NCI-H345 (cell line): Measurements from ENCODE around the gene TOP3A.

Experiments
- DNase-seq: peaks from one replicate; lab custom pipeline; 2025; lab: John Stamatoyannopoulos, UW

The TOP3A gene

DNA sequence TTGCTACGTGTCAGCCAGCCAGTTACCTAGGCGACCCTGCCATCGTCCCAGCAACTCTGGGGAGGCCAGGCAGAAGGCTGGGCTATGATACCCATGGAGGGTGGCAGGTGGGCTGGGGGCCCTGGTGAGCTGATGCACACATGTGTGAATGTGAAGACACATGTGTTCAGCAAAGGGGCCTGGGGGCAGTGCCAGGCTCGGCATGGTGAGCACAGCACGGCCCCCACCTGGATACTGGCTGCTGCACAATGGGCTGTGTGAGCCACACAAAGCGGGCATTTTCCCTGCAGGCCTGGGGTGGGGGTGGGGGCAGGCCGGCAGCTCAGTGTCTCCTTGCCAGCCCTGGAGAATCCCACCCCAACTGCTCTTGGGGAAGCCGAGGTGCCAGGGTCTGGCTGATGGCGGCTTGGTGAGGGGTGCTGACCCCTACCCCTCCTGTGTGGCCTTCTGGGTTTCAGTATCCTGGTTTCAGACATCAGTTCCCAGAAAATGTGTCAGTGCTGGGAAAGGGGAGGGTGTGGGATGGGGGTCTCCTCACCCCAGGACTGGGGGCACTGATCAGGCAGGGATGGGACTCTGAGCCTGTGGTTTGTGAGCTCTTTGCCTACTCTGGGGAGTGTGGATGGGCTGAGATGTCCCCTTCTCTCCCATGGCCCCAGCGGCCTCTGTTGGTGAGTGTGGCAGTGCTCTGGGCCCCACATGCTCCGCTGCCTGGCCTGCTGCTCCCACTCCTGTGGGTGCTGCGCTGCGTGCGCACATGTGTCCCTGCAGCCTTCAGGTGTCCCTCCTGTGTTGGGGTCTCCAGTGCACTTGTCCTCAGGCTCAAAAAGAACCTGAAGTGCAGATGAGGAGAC is 84.3 kb downstream of the TOP3A start:
- no peak for DNase-seq

- DNase-seq, result no peak
Measured at GRCh38 chr17:18229771-18230170, 85.0 kb downstream of the TOP3A start.

DNA sequence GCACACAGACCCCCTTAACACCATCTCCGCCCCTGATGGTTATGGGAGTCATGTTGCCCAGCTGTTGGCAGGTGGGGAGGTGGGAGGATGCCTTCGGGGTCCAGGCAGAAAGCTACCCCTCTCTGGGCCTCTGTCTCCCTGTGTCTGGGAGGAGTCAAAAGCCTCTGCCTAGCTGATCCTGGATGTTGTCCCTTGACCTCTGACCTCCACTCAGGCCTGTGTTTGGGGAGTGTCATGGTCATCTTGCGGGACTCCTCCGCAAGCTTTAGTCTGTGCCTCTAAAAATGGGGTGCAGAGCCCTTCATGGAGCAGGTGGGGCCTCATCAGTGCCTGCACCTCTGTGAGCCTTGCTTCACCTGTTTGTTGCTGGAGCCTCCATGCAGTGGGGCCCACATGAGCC is 85.5 kb downstream of the TOP3A start:
- no peak for DNase-seq

DNA sequence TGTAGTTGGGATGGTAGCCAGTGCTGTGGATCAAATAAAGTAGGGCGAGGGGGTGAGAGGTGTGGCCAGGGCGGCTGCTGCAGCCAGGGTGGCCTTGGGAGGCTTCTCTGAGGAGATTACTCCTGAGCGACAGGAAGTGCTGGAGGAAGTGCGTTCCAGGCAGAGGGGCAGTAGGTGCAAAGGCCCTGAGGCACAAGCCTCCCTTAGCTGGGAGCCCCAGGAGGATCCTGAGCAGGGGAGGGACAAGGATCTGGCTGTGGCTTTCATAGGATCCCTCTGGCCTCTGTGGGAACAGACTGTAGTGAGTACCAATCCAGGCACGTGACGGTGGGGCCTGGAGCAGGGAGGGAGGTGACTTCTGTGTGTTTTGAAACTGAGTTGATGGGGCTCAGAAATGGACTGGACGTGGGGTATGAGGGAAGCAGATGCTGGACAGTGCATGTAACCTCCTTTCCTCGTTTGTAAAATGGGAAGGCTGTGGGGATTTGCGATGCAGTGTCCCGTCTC is 86.6 kb downstream of the TOP3A start:
- no peak for DNase-seq

- DNase-seq, result no peak
Measured at GRCh38 chr17:18227635-18228034, 87.2 kb downstream of the TOP3A start.

DNA sequence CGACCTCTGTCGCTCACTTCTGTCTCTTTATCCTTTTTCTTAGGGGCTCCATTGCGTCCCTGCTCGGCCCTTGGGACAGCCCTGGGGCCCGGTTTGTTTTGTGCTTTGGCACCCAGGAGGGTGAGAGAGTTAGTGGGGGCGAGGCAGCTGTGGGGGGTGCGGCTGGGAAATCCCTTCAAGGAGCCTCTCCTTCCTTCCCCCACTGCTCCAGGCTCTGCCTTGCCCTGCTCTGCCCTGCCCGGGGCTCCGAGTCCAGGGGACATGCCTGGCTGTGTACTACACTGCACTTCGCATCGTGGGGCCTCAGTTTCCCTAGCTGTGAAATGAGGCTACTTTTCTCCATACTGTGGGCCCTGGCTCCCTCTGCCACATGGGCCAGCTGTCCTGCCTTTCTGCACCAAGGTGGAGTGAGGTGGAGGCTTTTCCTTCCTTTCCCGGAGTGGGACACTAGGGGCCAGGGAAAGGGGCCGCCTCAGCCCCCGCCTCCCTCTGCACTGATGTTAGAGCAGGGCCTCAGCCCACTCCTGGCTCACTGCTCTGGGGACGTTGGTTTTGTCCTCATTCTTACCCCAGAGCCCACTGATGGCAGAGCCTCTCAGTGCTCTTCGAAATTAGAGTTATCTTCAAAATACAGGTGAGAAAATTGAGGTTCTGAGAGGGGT is 88.4 kb downstream of the TOP3A start:
- DNase-seq, result no peak

GRCh38 chr17:18225642-18226283 is 89.0 kb downstream of the TOP3A start:
- no peak for DNase-seq

GRCh38 chr17:18225121-18225641 is 89.6 kb downstream of the TOP3A start, which contains the start of gene LLGL1:
Gene LLGL1, plus strand, starts transcription at chr17:18225635. Its CDS starts 48 bp downstream, at chr17:18225683.
- peak; percentile 92 for DNase-seq

DNA sequence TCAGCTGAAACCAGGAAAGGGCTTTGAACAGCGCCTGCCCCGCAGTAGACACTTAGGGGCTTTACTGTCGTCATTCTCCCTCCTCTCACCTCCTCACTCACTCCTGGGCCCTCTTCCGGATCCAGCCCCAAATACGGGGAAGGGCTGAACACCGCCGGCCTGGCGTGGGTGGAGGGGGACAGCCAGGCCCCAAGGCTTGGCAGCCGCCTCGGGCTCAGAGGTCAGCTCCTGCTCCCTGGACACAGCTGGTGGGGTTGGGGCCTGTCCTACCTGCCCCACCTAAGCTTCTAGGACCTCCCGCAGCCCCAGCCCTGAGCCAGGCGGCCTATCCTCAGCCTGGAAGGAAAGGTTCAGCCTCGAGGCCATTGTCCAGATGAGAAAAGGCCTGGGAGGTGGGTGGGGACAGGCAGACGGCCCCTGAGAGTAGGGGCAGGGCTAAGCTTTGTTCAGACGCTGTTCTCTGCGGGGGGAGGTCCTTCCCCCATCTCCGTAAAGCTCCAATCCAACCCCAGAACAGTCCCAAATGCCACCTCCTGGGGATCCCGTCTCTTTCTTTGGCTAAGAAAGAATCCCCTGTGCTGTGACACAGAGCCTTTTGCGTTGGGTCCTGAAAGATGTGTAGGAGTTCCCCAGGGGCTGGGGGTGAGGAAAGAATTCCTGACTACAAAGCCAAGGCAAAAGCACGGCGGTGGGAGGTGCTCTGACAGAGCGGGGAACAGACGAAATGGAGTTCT is 90.2 kb downstream of the TOP3A start:
- DNase-seq, result no peak

- DNase-seq, result no peak
Measured at GRCh38 chr17:18224053-18224386, 90.8 kb downstream of the TOP3A start.
